NB4 (cell line): ENCODE data around the gene NFX1.

Experiments
- POLR2A ChIP-seq: IDR thresholded peaks from 2 replicates; pipeline ENCODE4 v1.6.1; 2011; ENCODE audit warnings: mild to moderate bottlenecking; ENCODE audit not compliant: insufficient read length; ENCODE audit errors: extremely low read depth
- TF ChIP-seq, protein P1 (sequence below): IDR thresholded peaks from one replicate; pipeline ENCODE4 v1.5.1; 2012; ENCODE audit warnings: low read depth, low read length
- TF ChIP-seq, protein P2 (sequence below): IDR thresholded peaks from 2 replicates; pipeline ENCODE4 v1.6.1; 2011; ENCODE audit warnings: low read depth, low read length

DNA sequence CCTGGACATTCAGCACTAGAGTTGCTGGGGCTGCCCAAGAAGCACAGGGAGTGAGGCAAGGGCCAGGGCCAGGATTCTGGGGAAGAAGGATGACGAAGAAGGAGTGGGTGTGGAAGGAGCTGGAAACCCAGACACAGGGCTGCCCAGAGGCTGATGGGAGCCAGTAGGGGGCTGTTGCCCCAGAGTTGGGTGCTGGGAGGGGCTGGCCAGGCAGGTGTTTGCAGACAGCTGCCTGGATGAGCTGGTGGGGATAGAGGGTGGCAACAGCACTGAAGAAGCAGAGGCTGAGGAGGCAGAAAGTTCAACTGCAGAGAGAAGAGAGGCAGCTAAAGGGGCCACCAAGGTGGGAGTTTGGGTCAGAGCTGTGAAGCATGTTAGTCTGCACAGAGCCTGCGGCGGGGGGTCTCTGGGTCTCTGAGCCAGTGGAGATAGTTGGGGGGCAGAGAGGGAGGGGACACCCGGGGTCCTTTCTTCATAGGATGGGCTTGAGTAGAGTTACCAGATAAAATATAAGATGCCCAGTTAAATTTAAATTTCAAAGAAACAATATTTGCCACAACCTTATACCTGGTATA lies 114.6 kb downstream of the NFX1 start:
- TF ChIP-seq, protein P1, sequence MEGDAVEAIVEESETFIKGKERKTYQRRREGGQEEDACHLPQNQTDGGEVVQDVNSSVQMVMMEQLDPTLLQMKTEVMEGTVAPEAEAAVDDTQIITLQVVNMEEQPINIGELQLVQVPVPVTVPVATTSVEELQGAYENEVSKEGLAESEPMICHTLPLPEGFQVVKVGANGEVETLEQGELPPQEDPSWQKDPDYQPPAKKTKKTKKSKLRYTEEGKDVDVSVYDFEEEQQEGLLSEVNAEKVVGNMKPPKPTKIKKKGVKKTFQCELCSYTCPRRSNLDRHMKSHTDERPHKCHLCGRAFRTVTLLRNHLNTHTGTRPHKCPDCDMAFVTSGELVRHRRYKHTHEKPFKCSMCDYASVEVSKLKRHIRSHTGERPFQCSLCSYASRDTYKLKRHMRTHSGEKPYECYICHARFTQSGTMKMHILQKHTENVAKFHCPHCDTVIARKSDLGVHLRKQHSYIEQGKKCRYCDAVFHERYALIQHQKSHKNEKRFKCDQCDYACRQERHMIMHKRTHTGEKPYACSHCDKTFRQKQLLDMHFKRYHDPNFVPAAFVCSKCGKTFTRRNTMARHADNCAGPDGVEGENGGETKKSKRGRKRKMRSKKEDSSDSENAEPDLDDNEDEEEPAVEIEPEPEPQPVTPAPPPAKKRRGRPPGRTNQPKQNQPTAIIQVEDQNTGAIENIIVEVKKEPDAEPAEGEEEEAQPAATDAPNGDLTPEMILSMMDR, result no peak
- no peak for TF ChIP-seq POLR2A
- TF ChIP-seq, protein P2, sequence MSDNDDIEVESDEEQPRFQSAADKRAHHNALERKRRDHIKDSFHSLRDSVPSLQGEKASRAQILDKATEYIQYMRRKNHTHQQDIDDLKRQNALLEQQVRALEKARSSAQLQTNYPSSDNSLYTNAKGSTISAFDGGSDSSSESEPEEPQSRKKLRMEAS, result no peak
